Astrocyte of the spinal cord (primary cell): Measurements from ENCODE around the gene PRR15.

ENCODE experiments used
- DNase-seq: peaks from one replicate; pipeline ENCODE4 v3.0.0; 2011; ENCODE audit warnings: low read depth, low spot score
- H3K4me3 ChIP-seq: 2 replicates; pipeline ENCODE4 v1.5.1; 2011; ENCODE audit warnings: low read depth, mild to moderate bottlenecking, low read length, moderate library complexity
- CTCF ChIP-seq: IDR thresholded peaks from 2 replicates; pipeline ENCODE4 v1.5.1; 2012; ENCODE audit warnings: low read depth, mild to moderate bottlenecking, low read length, inconsistent platforms
- in situ Hi-C: cut with HindIII; loops from 2 replicates; pipeline ENCODE4 v1.10.0; 2017; ENCODE audit warnings: low sequenced_read_pairs

The PRR15 gene

GRCh38 chr7:29597266-29597665, 33.6 kb downstream of the PRR15 start:
- H3K4me3 ChIP-seq: no peak overlapping the region
- no peak for DNase-seq
- no peak for TF ChIP-seq CTCF
- in situ Hi-C loops: no loop called here

GRCh38 chr7:29598137-29598536, 34.5 kb downstream of the PRR15 start:
- in situ Hi-C loops: no loop called here
- TF ChIP-seq CTCF: no peak
- DNase-seq: no peak
- no peak overlapping the region for H3K4me3 ChIP-seq

GRCh38 chr7:29598613-29599012, 35.0 kb downstream of the PRR15 start:
- no peak overlapping the region for H3K4me3 ChIP-seq
- no peak for DNase-seq
- in situ Hi-C loops: no loop called here
- no peak for TF ChIP-seq CTCF

GRCh38 chr7:29599026-29599425, 35.4 kb downstream of the PRR15 start:
- in situ Hi-C loops: no loop called here
- no peak for DNase-seq
- H3K4me3 ChIP-seq: no peak overlapping the region
- no peak for TF ChIP-seq CTCF

GRCh38 chr7:29600661-29601060, 37.0 kb downstream of the PRR15 start:
- TF ChIP-seq CTCF: no peak
- DNase-seq: no peak
- in situ Hi-C loops: no loop called here
- no peak overlapping the region for H3K4me3 ChIP-seq

GRCh38 chr7:29604052-29604451, 40.4 kb downstream of the PRR15 start:
- in situ Hi-C loops: no loop called here
- no peak overlapping the region for H3K4me3 ChIP-seq
- no peak for DNase-seq
- no peak for TF ChIP-seq CTCF

- in situ Hi-C loops: no loop called here
- DNase-seq: no peak
- no peak overlapping the region for H3K4me3 ChIP-seq
- TF ChIP-seq CTCF: no peak
Observed at GRCh38 chr7:29604702-29605101, 41.1 kb downstream of the PRR15 start.
